A172 (cell line): ENCODE measurements around the gene AFG3L2. TPM values are rescaled to one million over a fixed set of nuclear protein-coding genes. Genes with fewer than 3 reads are reported as not detected.

Experiments
- DNase-seq: peaks from one replicate; pipeline ENCODE4 v3.0.0-alpha.2; 2015; ENCODE audit warnings: low spot score
- total RNA-seq: library from RNA; depleted of rRNA; stranded (reverse); fragments of >200 nt; shearing (Covaris generic); gene quantifications from 2 replicates; pipeline ENCODE4 v1.2.3, GENCODE V29; 2014

The AFG3L2 gene
- total RNA-seq, 1 experiment from 2014 or later: 98.5 TPM

GRCh38 chr18:12325726-12326245 is 51.2 kb downstream of the AFG3L2 start:
- no peak for DNase-seq

DNA sequence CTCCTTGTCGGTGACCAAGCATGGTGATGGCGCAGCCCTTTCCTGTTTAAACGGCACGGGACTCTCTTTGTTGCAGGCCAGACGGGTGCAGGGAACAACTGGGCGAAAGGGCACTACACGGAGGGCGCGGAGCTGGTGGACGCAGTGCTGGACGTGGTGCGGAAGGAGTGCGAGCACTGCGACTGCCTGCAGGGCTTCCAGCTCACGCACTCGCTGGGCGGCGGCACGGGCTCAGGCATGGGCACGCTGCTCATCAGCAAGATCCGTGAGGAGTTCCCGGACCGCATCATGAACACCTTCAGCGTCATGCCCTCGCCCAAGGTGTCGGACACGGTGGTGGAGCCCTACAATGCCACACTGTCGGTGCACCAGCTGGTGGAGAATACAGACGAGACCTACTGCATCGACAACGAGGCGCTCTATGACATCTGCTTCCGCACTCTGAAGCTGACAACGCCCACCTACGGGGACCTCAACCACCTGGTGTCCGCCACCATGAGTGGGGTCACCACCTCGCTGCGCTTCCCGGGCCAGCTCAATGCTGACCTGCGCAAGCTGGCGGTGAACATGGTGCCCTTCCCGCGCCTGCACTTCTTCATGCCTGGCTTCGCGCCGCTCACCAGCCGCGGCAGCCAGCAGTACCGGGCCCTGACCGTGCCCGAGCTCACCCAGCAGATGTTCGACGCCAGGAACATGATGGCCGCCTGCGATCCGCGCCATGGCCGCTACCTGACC is 51.9 kb downstream of the AFG3L2 start:
- DNase-seq: no peak

GRCh38 chr18:12321333-12321732 is 55.7 kb downstream of the AFG3L2 start:
- no peak for DNase-seq

DNA sequence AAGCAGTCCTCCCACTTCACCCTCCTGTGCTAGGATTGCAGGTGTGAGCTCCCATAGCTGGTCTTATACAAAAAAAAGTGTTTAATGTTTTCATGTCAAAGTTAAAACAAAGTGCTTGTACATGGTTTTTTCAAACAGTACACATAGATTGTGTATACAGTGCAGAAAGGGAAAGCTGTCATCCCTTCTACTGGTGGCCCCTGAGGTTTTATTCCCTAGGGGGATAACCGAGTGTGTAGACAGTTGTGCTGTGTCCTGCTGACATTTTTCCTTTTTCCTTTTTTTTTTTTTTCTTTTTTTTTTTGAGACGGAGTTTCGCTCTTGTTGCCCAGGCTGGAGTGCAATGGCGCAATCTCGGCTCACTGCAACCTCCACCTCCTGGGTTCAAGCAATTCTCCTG is 58.2 kb downstream of the AFG3L2 start:
- no peak for DNase-seq

- no peak for DNase-seq
Measured at GRCh38 chr18:12318334-12318697, 58.7 kb downstream of the AFG3L2 start.

DNA sequence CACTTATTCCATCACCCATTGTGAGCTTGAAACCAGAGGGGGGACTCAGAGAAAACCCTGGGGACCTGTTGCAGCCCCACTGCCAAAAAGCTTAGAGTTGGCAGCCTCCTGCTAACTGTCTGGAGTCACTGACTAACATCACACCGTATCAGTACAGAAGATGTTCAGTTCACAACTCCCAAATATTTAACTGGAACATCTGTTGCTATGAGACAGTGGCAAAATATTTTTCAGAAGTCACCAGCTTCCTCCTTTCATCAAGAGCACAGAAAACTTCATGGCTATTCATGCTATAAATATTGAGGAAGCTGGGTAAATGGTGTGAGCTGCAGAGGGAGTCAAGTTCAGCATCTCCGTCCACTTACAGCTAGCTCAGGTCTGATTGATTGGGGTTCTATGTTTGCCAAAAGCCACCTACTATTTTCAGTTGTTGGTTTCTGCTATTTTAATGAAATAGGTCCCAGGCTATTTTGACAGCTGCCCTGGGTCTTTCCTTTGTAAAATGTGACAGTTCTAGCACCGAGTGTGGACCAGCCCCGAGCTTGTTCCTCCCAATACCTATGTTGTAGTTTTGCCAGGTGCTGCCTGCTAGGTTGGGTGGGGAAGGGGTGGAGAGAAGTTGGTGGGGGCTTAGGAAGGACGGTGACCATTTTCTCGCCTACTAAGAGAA is 59.2 kb downstream of the AFG3L2 start:
- DNase-seq: no peak

GRCh38 chr18:12315911-12316310 is 61.1 kb downstream of the AFG3L2 start:
- DNase-seq: no peak

- DNase-seq: no peak
Measured at GRCh38 chr18:12315490-12315889, 61.5 kb downstream of the AFG3L2 start.

- DNase-seq: no peak
Measured at GRCh38 chr18:12314591-12315305, 62.3 kb downstream of the AFG3L2 start.

DNA sequence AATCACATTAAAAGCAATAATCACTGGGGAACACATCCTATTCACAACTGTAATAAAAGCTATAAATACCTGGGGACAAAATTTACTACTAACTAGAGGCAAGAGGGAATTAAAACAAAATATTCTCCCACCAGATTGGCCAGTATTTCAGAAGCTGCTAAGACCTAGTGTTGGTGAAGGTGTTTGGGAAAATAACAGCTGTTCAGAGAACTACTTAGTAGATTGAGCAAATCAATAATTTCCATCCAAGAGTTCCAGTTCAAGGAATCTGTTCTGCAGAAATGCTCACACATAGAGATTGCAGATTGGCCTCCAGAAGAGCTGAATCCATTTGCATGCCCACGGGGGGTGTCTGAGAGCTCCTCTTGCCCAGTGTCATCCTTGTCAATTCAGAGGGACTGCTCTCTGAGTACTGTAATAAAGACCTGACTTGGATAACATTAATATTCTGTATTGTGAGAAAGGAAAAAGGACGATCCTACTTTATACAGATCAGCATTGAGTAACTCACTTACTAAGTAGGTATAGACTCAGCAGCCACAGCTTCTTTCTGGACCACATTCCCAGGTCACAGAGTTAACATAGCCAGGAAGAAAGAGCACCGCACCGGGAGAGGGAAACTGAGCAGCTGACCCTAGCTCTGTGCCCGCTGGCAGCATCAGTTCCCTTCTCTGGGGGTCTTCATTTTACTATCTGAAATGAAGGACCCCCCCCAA is 63.3 kb downstream of the AFG3L2 start:
- no peak for DNase-seq

DNA sequence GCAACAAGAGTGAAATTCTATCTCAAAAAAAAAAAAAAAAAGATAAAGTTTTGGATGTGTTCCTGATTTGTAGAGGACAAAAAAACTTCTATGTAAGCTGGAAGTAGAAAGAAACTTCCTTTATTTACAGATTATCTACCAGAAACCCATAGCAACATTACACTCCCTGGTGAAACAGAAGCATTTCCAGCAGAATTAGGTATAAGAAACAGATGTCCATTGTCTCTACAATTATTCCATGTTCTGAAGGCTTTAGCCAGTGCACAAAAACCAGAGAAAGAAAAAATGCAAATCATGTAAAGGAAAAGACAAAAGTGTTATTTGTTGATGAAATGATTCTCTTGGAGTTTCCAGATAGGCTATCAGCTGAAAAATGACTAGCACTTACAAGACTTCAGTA is 64.1 kb downstream of the AFG3L2 start:
- DNase-seq: no peak

- no peak for DNase-seq
Measured at GRCh38 chr18:12310762-12311161, 66.3 kb downstream of the AFG3L2 start.

- DNase-seq: peak; percentile 7
Measured at GRCh38 chr18:12309683-12310198, 67.3 kb downstream of the AFG3L2 start.

DNA sequence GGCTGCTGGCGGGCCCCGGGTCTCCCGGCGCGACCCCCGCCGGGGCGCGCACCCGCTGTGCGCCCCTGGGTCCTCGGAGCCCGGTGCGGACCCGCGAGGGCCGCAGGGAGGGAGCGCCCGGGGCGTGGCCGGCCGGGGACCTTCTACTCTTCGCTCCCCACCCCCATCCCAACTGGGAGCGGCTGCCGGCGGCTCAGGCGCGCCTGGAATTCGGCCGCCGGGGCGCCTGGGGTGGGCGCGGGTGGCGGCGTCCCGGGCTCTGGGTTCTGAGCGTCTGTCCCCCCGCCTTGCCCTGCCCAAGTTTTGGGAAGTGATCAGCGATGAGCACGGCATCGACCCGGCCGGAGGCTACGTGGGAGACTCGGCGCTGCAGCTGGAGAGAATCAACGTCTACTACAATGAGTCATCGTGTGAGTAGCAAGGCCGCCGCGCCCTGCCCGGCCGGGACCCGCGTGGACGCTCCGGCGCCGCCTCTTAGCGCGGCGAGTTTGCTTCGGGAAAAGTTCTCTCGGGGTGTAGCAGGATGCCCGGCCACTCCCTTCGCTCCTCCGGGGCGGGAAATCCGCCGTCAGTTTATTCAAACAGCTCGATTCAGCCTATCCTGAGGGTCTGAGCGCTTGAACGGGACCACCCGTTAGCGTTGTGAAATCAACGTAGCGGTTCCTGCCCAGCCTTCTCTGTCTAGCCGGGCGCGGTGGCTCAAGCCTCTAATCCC is 68.5 kb downstream of the AFG3L2 start:
- peak; percentile 81 for DNase-seq

DNA sequence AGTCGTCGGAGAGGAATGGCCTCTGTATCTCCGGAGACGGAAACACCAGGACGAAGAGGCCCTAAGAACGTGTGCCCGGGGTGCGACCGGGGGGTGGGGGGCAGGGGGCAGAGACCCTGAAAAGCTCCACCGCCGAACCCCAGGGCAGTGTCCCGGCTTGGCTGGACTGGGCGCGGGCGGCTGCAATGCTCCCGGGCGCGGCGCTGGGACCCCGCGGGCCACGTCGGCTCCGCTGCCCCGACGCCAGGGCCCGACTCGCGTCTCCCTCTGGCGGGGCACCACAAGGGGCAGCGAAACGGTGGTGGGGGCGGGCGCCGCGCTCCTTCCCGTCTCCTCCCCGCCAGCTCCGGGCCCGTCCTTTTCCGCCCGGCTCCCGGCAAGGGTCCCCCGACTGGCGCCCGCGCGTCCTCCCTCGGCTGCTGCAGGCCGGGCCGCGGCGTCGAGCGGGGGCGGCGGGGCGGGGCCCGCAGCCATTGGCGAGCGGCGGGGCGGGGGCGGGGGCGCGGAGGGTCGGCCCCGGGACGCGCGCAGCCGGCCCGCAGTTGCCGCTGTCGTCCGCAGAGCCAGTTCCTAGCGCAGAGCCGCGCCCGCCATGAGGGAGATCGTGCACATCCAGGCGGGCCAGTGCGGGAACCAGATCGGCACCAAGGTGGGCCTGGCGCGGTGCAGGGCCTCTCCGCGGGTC is 69.2 kb downstream of the AFG3L2 start, which contains the start of gene TUBB6:
TUBB6 (plus strand) TSS at position 541 of the 685 bp plus-strand sequence; CDS start at position 593, 52 bp downstream.
- peak; percentile 34 for DNase-seq

GRCh38 chr18:12306752-12307700 is 70.0 kb downstream of the AFG3L2 start:
- no peak for DNase-seq

GRCh38 chr18:12305930-12306629 is 70.9 kb downstream of the AFG3L2 start:
- no peak for DNase-seq

DNA sequence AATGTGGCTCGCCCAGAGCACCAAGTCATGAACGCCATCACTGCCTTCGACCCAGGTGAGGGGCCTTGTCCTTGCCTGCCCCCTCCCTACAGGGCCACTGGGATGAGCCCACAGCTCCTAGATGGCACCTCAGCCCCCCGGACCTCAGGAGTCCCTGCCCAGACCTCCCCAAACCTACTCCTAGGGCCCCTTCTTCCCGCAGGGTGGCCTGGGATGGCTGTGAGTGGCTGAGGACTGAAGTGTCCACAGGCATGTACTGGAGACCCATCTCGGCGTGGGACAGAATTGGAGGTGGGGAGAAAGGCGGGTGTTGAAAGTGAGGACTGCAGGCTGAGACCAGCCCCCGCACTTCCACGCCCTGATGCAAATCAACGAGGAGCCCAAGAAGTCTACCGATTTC is 71.8 kb downstream of the AFG3L2 start:
- no peak for DNase-seq
